Measurements from ENCODE around the gene C20orf144. TPM values are rescaled to one million over a fixed set of nuclear protein-coding genes. Genes with fewer than 3 reads are reported as not detected.
"Not testable (repeated sequence)": the region's sequence is repeated elsewhere in the genome, so short reads cannot be mapped to it uniquely, and the experiment has no call there.

Gene C20orf144
- polyA plus RNA-seq (ENCODE audit: insufficient read length): 0.33 TPM
- long read RNA-seq, donor 1, partial matches to known transcripts: 0 of 1 reads
- long read RNA-seq, donor 1, other reads (novel, unspliced or antisense): 0 of 1 reads
- long read RNA-seq, donor 2: 0 reads
- long read RNA-seq, donor 3, partial matches to known transcripts: 0 of 2 reads
- long read RNA-seq, donor 3, other reads (novel, unspliced or antisense): 0 of 2 reads
- long read RNA-seq, donor 4: 0 reads
- long read RNA-seq, donor 5, partial matches to known transcripts: 0 of 1 reads
- long read RNA-seq, donor 5, other reads (novel, unspliced or antisense): 0 of 1 reads
- long read RNA-seq, donor 6, partial matches to known transcripts: 0 of 1 reads
- long read RNA-seq, donor 6, other reads (novel, unspliced or antisense): 0 of 1 reads
- long read RNA-seq, donor 7, partial matches to known transcripts: 0 of 1 reads
- long read RNA-seq, donor 7, other reads (novel, unspliced or antisense): 0 of 1 reads
- long read RNA-seq, donor 8: 0 reads

- no peak for DNase-seq
Observed at GRCh38 chr20:33662172-33662571, at the start of gene C20orf144. Gene C20orf144, plus strand, starts transcription at chr20:33662327. Its CDS starts 19 bp downstream, at chr20:33662346.

DNA sequence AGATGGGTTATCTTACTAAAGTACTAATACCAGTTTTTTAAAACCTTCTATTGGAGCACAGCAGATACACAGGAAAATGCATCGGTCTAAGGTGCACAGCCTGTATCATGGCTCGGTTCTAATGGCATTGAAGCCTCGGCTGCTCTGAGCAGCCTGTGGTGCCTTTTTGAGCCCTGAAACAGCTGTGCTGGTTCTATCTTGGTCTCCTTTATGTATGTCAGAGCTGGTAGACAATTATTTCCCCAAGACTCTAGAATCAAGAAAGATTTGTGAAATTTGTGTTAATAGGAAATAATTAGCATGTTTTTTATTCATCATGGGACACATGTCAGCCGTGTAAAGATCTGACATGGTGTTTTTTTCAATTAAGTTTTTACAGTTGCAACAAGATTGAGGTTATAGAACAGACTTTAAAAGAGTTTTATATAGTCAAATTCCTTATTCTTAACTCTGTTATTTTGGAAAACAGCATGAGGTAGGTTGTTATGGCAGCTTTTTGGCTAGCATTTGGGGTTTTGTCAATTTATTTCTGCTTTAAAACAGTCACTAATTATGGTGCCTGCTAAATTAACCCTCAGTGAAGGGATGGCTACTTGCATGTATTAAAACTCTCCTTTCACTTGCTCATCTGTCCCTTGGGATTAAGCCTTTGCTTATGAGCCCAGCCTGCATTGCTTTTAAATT lies 40.3 kb upstream of the C20orf144 start:
- DNase-seq: no peak

GRCh38 chr20:33622705-33623365 lies 39.3 kb upstream of the C20orf144 start:
- no peak for DNase-seq

- DNase-seq: no peak
Observed at GRCh38 chr20:33624399-33624798, 37.7 kb upstream of the C20orf144 start.

DNA sequence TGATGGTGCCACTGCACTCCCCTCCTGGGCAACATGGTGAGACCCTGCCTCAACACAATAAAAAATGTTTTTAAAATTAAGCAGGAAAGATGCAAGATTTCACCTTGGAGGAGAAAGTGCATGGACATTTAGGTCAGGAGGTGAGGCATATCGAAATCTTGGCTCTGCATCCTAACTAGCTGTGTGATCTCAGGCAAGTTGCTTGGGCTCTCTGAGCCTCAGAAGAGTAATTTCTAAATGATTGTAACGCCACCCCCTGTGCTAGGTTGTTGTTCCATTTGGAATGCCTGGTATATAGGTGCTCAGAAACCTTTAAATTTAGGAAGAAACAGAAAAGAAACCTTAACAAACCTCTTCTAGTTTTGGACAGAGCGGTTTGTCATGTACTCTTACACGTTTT lies 35.9 kb upstream of the C20orf144 start:
- no peak for DNase-seq

DNA sequence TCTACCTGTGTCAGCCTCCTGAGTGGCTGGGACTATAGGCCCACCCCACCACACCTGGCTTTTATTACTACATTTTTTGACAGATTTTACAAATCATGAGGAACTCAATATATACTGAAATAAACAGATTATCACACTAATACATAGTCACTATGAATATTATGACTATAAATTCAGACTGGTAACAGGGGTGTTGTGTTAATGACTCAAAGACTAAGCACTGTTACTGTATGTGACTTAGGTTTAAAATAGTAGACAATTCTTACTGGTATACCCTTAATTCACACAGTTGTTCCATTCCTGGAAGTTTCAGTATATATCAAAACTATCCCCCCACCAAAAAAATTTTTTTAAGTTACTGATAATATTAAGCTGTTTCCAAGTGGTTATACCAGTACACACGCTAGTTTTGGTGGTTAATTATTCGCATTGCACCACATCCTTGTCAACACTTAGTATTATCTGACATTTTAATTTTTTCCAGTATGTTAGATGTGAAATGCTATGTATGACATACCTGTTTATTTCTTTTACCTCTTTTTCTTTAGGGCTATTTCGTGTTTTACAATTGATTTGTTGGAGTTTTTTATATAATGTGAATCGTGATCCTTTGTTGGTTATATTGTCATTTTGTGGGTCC lies 34.4 kb upstream of the C20orf144 start:
- no peak for DNase-seq

DNA sequence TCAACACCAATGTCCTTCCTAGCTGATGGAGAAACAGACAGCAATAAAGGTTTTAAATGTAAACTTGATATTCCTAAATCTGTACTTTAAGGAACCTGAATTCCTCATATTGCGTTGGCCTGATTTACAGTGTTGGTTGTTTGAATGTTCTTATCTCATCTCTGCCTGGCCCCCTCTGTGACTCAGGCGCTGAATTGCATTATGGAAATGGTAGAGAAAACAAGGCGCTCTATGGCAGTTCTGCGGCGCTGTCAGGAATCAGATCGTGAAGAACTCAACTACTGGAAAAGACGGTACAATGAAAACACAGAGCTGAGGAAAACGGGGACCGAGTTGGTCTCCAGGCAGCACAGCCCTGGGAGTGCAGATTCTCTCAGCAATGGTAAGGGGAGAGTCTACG lies 32.6 kb upstream of the C20orf144 start:
- no peak for DNase-seq

- DNase-seq: no peak
Observed at GRCh38 chr20:33629979-33630378, 32.1 kb upstream of the C20orf144 start.

- DNase-seq: no peak
Observed at GRCh38 chr20:33630507-33630906, 31.6 kb upstream of the C20orf144 start.

- DNase-seq: not testable (repeated sequence)
Observed at GRCh38 chr20:33631910-33632309, 30.2 kb upstream of the C20orf144 start.

- no peak for DNase-seq
Observed at GRCh38 chr20:33635341-33635740, 26.8 kb upstream of the C20orf144 start.

- no peak for DNase-seq
Observed at GRCh38 chr20:33636776-33637175, 25.4 kb upstream of the C20orf144 start.

- no peak for DNase-seq
Observed at GRCh38 chr20:33640287-33640686, 21.8 kb upstream of the C20orf144 start.

- DNase-seq: no peak
Observed at GRCh38 chr20:33644313-33645071, 17.6 kb upstream of the C20orf144 start.

- no peak for DNase-seq
Observed at GRCh38 chr20:33645072-33645358, 17.1 kb upstream of the C20orf144 start.

- no peak for DNase-seq
Observed at GRCh38 chr20:33645396-33645795, 16.7 kb upstream of the C20orf144 start.

DNA sequence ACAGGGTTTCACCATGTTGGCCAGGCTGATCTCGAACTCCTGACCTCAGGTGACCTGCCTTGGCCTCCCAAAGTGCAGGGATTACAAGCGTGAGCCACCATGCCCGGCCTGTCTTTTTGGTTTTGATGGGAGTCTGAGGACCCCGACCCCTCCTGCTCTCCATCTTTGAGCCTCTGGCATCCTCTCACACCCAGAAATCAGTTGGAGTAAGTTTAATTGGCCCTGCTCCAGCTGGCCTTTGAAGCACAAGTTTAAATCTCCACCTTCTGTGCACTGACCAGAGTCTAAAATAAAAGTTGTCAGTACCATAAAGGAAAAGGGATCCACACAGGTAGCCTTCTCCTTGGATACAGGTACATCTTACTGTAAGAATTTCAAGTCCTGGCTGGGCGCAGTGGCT lies 15.9 kb upstream of the C20orf144 start:
- no peak for DNase-seq

DNA sequence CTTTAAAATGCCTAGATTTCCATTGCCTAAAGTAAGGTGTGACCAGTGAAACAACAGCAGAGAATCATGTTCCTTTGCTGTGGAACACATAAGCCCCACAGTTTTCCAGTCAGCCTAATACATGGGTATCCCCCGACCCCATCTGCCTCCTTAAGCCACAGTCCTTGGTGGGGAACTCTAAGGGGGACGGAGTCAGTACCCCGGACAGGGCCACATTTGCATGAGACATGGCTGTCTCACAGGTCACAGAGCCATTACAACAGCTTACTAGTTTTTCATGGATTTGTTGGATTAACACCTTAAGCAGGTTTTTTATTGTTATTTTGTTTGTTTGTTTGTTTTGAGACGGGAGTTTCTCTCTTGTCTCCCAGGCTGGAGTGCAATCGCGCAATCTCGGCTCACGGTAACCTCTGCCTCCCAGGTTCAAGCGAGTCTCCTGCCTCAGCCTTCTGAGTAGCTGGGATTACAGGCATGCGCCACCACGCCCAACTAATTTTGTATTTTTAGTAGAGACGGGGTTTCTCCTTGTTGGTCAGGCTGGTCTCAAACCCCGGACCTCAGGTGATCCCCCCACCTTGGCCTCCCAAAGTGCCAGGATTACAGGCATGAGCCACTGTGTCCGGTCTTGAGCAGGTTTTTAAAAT lies 15.0 kb upstream of the C20orf144 start:
- not testable (repeated sequence) for DNase-seq

DNA sequence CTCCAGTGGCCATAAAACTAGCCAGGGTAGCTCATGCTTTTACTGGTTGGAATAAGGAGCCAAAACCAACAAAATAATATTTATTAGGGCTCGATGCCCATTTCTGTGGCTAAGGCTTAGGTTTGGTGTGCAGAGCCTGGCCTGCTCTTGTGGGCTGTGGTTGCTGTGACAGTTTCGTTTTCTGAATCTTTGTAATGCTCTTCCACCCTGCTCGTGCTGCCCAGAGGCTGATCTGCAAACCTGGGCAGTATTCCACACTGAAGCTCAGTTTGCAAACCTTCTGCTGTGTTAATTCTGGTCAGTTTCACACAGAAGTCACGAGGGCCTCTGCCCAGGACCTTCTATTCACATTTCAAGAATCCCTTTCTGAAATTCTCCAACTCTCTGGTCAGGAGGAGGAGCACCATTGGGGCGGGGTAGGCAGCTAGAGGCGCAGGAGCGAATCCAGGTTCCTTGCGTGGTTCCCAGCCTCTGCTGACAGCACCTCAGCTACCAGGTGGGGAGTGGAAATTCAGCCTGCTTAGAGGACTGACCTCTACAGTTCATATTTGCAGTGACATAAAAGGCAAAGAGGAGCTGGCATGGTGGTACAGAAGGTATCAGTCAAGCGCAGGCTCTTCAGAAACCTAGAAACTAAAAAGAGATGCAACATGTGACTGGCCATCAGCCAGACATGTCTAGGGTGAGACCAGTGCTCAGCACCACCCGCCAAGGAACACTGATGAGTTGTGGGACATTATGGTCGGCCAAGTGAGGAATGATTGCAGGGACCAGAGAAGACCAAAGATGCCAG lies 14.3 kb upstream of the C20orf144 start:
- DNase-seq: no peak

GRCh38 chr20:33648396-33649004 lies 13.6 kb upstream of the C20orf144 start:
- DNase-seq: no peak

Measured in left kidney (tissue), 8 donors.